Measurements from ENCODE around the gene B4GAT1.
"Not testable (repeated sequence)": the region's sequence is repeated elsewhere in the genome, so short reads cannot be mapped to it uniquely, and the experiment has no call there.

B4GAT1 gene

DNA sequence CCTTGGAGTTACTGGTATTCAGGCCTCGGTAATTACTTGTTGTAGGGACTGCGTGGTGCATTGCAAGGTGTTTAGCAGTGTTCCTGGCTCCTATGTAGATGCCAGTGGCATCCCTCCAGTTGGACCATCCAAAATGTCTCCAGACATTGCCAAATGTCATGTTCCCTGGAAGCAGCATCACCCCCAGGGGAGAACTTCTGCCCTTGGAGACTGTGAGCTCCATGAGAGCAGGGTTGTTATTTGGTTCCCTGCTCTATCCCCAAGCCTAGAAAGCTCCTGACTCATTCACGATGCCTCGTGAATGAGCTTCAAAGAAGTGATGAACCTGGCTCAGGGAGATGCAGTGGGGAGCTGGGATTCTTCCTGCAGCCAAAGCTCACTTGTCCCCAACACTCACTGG is 25.8 kb downstream of the B4GAT1 start:
- DNase-seq: no peak

DNA sequence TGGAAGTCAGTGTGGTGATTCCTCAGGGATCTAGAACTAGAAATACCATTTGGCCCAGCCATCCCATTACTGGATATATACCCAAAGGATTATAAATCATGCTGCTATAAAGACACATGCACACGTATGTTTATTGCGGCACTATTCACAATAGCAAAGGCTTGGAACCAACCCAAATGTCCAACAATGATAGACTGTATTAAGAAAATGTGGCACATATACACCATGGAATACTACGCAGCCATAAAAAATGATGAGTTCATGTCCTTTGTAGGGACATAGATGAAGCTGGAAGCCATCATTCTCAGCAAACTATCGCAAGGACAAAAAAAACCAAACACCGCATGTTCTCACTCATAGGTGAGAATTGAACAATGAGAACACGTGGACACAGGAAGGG is 26.7 kb downstream of the B4GAT1 start:
- not testable (repeated sequence) for DNase-seq

DNA sequence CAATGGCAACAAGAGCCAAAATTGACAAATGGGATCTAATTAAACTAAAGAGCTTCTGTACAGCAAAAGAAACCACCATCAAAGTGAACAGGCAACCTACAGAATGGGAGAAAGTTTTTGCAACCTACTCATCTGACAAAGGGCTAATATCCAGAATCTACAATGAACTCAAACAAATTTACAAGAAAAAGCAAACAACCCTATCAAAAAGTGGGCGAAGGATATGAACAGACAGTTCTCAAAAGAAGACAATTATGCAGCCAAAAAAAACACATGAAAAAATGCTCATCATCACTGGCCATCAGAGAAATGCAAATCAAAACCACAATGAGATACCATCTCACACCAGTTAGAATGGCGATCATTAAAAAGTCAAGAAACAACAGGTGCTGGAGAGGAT is 27.1 kb downstream of the B4GAT1 start:
- DNase-seq: not testable (repeated sequence)

DNA sequence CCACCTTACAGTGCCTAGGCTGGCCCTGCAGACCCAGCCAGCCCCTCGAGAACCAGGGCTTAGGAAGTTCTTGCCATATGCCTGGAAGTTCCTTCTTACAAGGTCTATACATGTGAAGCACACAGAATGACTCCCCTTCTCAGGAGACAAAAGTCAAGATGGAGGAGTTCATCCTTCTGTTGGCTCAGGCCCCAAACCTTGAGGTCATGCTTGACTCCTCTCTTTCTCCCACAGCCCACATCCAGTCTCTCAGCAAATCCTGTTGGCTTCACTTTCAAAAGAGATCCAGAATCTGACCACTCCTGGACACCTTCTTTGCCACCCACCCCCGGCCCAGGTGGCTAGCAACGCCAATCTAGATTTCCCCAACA is 28.8 kb downstream of the B4GAT1 start:
- DNase-seq: no peak

DNA sequence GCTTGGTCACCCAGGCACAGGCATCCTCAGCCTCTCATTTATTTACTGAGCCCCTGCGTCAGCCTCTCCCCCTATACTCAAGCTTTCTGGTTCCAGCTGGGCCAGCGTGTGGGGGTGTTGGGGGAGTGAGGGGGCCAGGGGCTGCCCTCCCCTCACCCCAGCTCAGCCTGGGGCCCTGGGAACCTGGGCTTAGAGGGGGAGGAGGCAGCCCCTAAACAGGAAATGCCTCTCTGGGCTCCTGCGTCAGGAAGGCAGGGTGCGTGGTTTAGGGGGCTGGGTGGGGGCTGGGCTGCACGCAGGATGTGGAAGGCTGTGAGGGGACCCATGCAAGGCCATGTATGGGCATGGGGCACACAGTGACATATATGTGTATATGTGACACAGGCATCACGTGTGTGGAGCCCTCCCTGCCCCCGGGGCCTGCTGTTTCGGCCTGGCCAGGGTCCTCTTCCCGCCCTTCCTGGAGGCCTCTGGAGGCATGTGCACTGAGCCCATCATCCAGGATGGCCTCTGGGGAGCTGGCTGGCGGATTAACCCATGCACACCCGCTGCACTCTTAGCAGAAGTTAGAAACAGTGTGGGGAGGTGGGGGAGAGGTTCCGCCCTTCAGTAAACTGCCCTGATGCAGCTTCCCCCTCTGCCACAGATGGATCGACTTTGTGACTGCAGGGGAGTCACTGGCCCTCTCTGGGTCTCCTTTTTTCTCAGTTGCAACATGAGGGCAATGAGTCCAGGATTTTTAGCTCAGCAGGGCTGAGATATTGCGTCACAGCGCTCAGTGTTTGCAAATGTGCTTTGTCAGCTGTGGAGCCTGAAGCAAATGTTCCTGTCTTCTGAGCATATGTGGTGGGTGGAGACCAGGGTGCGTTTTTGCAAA is 29.5 kb downstream of the B4GAT1 start:
- DNase-seq: no peak

DNA sequence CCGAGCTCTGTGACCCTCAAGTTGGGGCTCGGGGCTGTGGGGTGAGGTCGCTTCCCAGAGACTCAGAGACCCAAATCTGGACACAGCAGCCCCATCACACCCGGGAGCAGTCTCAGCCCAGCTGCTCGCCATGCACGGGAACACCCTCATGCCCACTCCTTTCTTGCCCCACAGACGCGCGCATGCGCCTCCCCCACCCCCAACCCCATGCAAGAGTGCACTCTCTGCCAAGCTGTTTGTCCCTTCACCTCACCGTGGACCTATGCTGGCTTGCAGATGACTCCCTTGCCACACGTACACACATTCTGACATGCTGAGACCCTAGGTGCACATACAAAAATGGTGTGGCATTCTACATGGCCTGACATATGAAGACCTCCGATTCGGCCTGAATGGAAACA is 30.1 kb downstream of the B4GAT1 start:
- DNase-seq: no peak

DNA sequence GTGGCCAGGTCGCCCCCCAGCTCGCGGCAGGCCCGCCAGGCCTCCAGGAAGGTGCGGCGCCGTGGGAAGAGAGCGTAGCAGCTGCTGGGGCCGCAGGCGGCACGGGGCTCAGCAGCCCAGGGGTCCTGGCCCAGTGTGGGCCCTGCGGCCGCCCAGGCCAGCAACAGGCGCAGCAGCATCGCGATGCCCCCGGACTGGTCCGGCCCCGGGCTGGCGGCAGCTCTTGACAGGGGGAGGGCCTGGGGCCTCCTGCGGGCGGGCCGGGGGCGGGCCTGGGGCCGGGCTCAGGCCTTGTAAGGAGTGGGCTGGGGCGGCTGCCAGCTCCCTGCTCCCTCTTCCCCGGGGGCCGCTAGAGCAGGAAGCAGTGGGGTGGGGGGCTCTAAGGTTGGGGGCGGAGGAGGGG is 30.6 kb downstream of the B4GAT1 start, which contains the start of gene CD248:
CD248 (minus strand) TSS at position 196 of the 403 bp plus-strand sequence; CDS start at position 179, 17 bp downstream.
- peak; percentile 38 for DNase-seq

DNA sequence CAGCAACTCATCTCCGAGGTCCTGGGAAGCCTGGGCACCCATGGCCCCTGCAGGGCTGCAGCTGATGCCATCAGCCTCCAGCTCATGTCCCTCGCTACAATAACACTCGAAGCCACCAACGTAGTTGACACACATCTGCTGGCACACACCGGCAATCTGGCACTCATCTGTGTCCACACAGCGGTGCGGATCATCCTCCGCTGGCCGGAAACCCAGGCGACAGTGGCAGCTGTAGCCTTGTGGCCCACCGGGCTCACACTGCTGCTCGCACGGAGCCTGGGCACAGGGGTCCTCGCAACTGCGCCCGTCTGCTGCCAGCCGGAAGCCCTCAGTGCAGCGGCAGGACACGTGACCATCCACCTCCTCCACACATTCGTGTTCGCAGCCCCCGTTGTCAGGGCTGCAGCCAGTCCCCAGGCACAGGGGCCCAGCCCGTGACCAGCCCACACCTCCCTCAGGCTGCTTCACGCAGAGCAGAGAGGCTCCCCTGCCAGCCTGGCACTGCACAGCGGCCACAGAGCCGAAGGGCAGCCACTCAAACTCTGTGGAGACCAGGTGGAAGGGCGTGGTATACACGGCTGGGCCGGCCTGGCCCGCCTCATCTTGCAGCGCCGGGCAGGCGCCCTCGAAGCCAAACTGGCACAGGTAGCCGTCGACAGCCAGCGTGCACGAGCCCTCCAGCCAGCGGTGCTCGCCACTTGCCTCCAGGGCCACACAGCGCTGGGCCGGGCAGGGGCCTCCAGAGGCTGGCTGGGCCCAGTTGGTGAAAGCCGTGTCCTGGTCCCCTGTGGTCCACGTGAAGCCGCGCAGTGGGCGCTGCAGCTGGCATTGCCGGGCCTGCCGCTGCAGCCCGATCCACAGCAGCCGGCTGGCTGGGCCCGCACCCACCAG is 31.3 kb downstream of the B4GAT1 start:
- peak; percentile 29 for DNase-seq

DNA sequence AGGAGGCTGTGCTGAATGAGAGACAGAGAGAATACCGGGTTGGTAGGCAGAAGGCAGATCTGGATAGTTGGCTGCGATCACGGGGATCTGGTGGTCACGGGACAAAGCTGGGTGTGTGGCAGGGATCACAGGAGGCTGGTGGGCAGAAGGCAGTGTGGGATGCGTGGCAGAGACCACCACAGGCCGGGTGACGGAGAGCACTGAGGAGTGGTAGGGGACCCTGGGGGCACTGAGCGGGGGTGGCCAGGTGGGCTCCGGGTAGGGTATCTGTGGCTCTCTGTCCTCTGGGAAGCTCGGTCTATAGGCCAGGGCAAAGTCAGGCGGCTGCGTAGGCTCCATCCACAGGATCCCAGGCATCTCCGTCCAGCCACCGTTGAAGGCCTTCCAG is 31.9 kb downstream of the B4GAT1 start:
- DNase-seq: no peak

DNA sequence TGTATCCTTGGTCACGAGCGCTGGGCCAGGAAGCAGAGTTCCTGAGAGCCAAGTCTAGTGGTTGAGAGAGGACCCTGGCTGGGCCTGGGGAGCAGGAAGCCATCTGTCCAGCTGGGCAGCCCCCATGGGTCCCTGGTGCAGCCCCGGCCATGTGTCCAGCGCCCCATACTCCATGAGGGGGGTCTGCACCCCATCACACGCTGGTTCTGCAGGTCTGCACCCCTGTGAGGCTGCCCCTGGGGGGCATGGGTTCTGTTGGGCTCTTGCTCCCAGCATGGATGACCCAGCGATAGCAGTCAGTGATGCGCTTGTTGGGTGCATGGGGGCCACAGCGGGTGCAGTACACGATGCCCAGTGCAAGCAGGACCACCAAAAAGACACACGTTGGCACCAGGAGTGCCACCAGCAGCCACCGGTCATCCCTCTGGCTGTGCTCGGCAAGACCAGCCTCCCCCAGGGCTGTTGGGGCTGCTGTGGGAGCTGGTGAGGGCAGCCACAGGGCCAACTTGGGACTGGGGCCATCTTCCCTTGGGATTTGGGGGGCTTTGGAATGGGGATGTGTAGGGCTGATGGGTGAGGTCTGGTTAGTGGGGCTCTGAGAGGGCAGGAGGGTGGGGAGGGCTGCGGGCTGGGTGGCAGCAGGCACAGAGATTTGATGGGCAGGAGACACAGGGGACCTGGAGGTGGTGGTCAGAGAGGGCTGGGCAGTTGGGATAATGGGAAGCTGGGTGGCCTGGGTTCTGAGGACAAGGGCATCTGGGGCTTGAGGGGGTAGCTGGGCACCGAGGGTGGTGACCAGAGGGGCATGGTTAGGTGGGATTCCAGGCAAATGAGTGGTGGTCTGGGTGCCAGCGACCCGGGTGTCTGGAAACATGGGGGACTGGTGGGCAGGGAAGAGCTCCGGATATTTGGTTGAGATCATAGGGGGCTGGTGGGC is 32.6 kb downstream of the B4GAT1 start:
- no peak for DNase-seq

DNA sequence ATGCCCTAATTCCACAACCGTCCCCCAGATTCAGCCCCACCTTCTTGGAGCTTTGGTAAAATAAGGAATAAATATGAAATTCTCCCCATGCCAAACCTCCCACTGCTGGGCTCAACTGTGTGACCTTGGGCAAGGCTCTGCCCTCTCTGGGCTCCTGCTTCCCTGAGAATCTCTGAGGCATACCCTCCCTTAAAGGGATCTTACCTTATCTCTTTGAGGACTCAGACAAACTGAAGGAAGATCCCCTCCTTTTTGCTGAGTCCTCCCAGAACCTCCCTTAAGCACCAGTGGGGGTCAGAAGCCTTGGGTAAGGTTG is 33.3 kb downstream of the B4GAT1 start:
- no peak for DNase-seq

DNA sequence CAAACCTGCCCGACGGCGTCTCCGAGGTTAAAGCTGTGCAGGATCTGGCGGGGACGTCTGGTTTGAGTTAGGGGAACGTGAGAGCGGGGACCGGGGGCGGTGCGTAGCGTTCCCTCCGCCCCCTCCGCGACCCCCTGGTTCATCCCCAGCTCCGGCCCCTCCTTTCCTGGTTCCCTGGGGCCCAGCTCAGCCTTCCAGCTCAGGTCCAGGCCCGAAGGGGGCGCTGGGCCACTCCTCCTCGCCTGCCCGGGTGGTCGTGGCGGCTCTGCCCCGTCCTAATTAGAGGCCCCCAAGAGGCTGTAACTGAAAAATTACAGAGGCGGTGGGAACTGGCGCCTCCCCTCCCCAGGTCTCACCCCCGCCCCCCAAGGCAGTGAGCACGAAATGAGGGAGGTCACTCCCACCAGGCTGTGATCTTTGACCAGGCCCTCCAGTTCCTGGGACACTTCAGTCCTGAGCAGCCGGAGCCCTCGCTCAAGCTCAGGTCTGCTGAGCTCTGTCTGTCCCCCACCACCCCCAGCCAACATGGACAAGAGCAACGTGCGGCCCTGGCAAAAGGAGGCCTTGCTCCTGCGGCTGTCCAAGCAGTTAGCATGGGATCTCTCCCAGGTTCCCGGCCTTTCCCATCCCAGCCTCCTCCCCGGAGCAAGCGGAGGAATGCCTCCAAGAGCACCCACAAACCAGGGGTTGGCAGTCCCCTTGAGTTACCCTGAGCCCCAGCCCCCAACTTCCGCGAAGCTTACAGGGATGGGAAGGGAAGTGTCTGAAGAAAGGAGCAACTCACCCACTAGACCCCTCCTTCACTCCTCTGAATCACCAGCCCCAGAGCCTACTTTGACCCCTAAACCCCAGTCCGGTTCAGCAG is 33.9 kb downstream of the B4GAT1 start:
- no peak for DNase-seq

DNA sequence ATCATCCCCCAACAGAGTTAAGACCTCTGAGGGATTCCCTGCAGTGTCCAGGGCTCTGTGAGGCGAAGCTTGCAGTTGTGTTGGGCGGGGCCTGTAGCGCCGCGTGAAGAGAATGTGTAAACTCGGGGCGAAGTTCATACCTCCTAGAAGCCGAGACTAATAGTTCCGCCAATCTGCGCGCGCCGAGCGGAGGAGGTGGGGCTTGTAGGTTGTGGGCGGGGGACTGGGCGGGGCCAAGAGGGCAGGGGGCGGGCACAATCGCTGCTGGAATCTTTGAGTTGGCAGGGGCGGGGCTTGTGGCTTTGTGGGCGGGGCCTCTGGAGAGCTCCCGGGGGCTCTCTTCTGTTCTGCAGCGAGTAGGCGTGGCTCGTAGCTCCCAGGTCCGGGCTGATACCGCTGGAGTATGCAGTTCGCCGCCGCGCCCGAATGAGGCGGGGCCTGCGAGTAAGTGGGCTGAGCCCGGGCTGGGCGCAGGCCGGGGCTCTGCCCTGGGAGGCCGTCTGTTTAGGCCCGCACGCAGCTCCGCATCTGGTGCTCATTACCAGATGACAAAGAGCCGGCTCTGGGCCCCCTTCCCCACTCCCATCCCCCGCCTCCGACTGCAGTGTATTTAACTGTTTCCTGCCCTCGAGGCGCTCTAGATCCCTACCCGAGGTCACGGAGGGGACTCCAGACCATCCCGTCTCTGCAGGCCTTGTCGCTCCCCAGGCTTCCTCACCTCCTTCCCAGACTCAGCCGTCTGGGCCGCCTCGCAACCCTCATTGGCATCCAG is 34.7 kb downstream of the B4GAT1 start:
- DNase-seq: peak; percentile 95

DNA sequence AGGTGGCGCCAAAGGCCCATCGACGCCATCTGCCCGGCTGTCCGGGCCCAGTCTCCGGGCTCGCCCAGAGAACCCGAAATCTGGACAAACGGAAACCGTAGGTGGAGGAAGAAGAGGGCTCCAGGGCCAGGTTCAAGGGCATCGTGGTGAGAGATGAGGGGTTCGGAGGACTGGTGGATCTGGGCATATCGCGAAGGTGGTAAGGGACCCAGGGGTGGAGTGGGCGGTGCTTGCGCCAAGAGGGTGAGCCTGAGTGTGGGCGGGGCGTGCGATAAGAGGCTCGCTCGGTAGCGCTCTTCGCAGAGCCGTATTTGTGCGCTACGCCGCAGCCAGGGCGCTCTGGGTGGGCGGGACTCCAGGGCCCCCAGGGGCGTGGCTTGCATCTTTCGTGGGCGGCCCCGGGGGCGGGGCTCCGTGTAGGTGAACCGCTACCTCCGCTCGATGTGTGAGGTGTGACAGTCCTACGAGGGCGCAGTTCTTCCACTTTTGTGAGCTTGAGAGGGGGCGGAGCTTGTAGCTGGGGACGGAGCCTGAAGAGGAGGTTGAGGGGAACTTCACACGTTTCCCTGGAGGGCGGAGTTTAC is 35.4 kb downstream of the B4GAT1 start:
- DNase-seq: peak; percentile 94

DNA sequence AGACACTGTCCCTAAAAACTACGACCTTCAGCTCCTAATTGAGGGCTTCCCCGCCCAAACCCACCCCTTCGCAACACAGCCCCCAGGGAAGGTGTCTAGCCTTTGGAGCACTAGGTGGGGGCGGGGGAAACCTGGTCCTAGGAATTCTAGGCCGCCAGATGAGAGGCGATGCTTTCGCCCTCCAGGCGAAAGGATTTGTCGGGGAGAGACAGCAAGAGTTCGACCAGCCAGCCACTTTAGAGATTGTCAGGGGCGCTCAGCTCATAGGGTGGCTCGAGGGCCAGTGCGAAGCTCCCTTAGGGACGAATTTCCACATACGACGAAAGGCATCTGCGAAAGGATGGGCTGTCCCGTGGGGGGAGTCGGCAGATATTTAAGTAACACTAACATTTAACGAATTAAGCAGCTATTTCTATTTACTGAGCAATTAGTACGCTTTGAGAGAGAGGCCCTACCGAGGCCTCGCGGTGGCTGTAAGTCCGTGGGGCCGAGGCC is 35.9 kb downstream of the B4GAT1 start:
- no peak for DNase-seq

DNA sequence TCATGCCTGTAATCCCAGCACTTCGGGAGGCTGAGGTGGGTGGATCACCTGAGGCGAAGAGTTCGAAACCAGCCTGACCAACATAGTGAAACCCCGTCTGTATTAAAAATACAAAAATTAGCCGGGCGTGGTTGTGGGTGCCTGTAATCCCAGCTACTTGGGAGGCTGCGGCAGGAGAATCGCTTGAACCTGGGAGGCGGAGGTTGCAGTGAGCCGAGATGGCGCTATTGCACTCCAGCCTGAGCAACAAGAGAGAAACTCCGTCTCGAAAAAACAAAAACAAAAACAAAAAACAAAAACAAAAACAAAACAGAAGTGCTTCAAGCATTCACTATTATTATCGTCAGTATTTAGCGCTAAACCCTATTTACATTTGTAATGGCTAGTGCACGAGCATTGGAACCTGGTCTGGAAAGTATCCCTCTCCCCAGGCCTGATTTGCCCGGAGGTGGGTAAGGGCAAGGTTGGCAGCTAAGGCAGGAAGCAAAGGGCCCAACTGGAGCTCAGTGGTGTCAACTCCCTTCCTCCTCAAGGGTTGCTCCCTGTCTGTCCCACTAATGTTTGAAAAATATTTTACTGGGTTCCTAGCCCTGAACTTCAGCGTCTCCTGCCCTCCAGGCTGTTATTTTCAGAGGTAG is 36.5 kb downstream of the B4GAT1 start:
- DNase-seq: not testable (repeated sequence)

DNA sequence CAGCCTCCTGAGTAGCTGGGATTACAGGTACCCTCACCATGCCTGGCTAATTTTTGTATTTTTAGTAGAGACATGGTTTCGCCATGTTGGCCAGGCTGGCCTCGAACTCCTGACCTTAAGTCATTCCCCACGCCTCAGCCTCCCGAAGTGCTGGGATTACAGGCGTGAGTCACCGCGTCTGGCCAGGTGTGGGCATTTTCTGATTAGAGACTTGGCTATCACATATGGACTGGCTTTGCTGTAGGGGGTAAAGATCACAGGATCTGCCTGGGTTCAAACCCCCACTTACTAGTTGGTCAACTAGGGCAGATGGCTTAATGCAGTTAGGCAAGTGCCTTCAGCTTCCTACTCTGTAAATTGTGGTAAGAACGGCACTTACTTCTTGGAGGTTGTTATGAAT is 37.1 kb downstream of the B4GAT1 start:
- DNase-seq: no peak

DNA sequence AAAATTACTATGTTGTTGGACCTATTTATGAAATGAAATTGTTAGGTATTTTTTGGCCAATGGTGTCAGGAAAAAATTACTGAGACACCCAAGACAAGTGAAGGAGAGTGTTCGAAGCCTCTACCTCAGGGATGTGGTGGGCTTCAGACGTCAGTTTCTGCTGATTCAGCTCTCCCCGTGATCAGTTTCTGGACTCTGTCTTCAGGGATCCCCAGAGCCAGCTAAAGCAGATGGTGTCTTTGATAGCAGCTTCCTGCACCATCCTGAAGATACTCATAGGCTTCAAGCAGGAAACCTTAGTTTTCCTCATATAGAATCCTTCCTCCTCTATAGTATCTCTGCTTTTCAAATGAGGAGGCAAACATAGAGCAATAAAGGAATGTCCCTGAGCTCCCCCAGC is 38.0 kb downstream of the B4GAT1 start:
- no peak for DNase-seq

DNA sequence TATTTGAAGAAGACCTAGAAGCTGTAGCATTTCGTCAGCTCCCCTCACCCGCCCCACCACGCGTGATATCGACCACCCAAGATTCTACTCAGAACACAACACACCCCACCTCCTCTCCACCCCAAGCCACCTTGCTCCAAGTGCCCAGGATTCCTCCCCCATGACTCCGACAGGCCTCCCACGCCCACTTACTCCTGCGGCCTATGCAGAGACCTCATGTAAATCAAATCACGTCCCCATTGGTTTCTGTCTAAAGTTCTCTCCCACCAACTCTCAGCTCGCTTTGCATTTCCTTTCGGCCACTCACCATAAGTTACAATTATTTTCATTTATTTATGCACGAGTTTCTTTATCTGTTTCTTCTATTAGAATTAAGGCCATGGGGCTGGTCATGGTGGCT is 44.8 kb downstream of the B4GAT1 start:
- no peak for DNase-seq

DNA sequence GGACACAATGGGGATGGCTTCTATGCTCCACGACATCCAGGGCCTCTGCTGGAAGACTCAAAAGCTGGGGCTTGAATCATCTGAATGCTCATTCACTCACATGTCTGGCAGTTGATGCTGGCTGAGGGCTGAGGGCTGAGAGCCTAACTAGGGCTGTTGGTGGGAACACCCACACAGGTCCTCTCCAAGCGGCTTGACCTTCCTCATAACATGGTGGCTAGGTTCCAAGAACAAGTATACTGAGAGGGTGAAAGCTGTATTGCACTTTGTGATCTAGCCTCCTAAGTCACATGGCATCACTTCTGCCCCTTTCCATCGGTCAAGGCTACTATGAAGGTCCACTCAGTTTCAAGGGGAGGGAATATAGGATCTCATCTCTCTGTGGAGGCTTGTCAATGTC is 48.2 kb downstream of the B4GAT1 start:
- DNase-seq: no peak
